ENCODE results near the gene COQ9.

Gene COQ9

GRCh38 chr16:57473176-57473840, 26.0 kb downstream of the COQ9 start:
- DNase-seq = no peak

- DNase-seq = no peak
Measured at GRCh38 chr16:57473906-57474305, 26.6 kb downstream of the COQ9 start.

- DNase-seq = no peak
Measured at GRCh38 chr16:57474671-57475661, 27.7 kb downstream of the COQ9 start.

GRCh38 chr16:57475711-57476339, 28.5 kb downstream of the COQ9 start:
- DNase-seq = no peak

- DNase-seq = no peak
Measured at GRCh38 chr16:57476546-57477410, 29.5 kb downstream of the COQ9 start.

GRCh38 chr16:57477531-57478202, 30.4 kb downstream of the COQ9 start:
- no peak for DNase-seq

GRCh38 chr16:57478396-57479204, 31.3 kb downstream of the COQ9 start:
- DNase-seq = no peak

- DNase-seq = peak; percentile 75
Measured at GRCh38 chr16:57479205-57479975, 32.1 kb downstream of the COQ9 start.

- DNase-seq = no peak
Measured at GRCh38 chr16:57479976-57480753, 32.9 kb downstream of the COQ9 start.

GRCh38 chr16:57480754-57481230, 33.5 kb downstream of the COQ9 start:
- no peak for DNase-seq

- DNase-seq = no peak
Measured at GRCh38 chr16:57481421-57481820, 34.1 kb downstream of the COQ9 start.

GRCh38 chr16:57482845-57483545, 35.7 kb downstream of the COQ9 start:
- no peak for DNase-seq

GRCh38 chr16:57483725-57484514, 36.6 kb downstream of the COQ9 start:
- no peak for DNase-seq

- DNase-seq = no peak
Measured at GRCh38 chr16:57484515-57485005, 37.3 kb downstream of the COQ9 start.

- DNase-seq = no peak
Measured at GRCh38 chr16:57485091-57485915, 38.0 kb downstream of the COQ9 start.

Data from right forelimb (tissue), 1 donor.